HG03521 (cell line): ENCODE results near the gene CALHM6.
A peak's percentile ranks its signal among the peaks of the same experiment; 100 is the strongest.
"Not testable (repeated sequence)": the region's sequence is repeated elsewhere in the genome, so short reads cannot be mapped to it uniquely, and the experiment has no call there.

Experiments
- ATAC-seq: cut with Tn5 transposase; IDR thresholded peaks from one replicate; pipeline ENCODE4 v1.9.1; 2021; ENCODE audit warnings: mild to moderate bottlenecking, moderate library complexity; ENCODE audit not compliant: unreplicated experiment

Gene CALHM6

DNA sequence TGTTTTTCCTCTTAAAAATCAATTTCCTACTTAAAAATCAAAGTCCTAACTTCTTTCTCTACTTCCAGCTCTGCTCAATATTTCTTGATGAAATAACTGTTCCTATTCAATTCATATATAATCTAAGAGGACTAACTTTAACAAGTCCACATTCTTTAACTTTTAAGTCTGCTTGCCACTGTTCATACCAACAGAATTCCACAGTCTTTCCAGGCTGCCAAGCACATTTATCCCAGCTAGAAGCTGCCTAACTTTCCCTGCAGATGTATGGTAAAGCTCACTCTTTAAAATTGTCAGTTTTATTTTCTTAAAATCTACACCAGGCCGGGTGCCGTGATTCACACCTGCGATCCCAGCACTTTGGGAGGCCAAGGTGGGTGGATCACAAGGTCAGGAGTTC is 11.5 kb downstream of the CALHM6 start:
- ATAC-seq = no peak

DNA sequence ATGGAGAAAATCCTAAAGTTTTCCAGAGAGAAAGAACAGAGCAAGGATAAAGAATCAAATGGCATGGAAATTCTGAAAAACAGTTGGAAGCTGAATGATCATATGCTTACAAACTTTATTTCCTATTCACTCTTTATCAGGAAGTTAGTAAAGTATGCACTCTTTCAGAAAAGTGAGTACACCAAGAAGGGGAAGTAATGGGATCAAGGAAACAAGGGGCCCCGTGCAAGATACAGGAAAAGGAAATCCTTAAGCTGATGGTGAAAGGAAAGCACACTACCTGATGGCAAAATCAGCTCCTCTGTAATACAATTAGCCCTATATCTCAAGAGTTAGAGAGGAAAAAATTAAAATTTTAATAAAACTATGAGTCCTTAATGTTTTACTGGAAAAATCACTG is 14.0 kb downstream of the CALHM6 start:
- ATAC-seq = no peak

DNA sequence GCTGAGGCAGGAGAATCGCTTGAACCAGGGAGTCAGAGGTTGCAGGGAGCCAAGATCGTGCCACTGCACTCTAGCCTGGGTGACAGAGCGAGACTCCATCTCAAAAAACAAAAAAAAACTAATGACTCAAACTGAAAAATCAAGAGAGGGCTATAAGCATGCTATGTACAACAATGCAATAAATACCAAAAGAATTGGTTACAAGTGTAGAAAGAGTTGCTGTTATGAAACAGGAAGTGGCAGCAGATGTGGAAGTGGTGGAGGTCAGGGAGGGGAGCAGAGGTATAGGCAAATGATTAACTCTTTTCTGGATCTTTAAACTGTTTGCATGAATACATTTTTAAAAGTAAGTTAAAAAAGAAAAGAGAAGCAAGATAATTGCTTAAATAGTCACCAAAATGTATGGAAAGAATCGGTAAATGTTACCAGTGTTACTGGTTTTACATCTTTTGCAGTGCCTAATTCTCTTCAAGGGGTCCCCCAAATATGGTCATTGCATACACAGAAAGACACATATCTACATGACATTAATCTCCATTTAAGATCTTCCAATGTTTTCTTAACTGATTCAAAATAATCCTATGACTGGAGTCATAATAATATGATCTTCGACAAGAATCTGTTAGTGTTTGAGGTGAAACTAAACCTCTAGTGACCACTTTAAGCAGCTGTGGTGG is 15.0 kb downstream of the CALHM6 start:
- ATAC-seq = peak; percentile 100

DNA sequence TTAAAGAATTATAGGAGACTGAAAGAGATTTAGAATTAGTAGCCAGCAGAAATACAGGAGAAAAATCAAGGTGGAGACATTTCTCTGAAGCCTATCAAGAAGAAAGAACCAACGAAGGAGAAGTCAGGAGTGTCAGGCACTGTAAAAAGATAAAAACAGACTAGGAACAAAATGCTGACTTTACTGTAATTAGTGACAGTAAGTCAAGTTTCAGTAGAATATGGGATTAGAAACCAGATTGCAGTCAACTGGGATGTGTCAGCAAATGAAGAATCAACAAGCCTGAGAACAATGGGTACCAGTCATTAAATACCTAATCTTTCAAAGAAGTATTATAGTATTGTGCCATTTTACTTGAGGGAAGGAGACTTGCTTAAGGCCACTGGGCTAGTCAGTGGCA is 21.6 kb downstream of the CALHM6 start:
- no peak for ATAC-seq

DNA sequence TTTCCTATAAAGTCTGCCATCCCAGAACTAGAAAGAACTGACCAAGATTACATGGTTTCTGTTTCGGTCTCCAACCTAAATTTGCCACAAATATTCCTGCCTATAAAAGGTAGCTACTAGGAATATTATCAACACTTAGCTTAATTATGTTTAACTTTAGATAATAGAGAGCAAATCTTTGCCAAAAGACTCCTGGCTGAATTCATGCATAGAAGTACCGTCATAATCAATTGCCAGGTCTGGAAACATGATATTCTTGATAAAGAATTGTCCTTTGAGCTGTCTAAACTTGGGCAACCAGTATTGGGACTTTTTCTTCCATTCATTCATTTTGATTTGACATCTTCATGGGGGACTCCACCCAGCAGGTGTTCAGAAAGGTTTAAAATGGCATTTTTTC is 22.4 kb downstream of the CALHM6 start:
- ATAC-seq = no peak

DNA sequence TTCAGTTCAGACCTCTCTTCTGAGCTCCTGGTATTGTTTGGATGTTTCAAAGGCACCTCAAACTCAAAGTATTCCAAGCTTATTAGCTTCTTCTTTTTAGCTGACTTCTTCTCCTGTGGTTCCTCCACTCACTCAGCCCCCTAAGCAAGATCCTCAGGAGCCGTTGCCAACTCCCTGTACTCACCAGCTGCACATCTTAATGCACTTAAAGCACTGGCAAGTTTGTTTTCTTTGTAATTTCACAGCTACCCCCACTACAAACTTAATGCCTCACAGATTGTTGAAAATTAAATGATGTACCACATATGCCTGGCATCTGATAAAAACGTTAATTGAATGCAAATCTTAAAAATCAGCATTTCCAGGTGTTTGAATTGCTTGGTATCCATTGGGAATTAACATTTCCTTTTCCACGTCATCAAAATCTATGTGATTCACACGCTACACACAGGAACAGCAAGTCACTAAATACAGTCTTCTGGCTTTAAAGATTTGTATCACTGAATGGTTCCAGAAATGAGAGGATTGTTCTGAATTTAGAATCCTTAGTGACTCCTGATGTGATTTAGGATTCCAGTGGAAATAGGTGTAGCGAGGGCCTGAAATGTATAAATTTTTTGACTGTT is 24.5 kb downstream of the CALHM6 start:
- ATAC-seq = no peak

DNA sequence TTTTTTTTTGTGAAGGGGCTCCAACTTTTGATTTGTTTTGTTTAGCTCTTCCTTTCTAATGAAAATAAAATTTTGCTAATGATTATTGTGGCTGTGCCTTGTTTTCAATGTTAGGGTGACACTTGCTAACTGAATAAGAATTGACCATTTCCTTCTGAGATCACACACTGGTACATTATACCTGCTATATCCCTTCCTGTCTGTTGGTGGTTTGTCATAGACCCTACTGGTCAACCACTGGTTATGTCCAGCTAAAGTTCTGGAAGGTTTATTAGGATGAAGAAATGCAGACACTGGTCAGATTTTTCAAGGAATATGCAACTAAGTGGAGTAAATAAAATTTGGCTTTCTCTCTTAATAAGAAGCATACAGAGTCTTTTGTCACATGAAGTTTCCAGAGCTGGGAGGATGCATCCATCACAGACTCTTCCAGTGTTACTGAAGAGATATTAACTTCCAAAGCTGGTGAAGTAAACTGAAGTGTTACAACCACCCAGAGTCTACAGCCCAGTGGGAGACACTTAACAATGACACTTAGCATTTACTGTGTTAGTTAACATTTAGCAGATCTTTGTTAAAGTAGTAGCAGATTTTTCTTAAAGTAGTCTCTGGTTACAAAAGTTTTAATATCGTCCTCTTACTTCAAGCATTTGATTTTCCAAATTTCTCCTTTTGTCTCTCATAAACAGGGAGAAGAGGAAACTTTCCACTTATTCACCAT is 30.6 kb downstream of the CALHM6 start:
- ATAC-seq = no peak

DNA sequence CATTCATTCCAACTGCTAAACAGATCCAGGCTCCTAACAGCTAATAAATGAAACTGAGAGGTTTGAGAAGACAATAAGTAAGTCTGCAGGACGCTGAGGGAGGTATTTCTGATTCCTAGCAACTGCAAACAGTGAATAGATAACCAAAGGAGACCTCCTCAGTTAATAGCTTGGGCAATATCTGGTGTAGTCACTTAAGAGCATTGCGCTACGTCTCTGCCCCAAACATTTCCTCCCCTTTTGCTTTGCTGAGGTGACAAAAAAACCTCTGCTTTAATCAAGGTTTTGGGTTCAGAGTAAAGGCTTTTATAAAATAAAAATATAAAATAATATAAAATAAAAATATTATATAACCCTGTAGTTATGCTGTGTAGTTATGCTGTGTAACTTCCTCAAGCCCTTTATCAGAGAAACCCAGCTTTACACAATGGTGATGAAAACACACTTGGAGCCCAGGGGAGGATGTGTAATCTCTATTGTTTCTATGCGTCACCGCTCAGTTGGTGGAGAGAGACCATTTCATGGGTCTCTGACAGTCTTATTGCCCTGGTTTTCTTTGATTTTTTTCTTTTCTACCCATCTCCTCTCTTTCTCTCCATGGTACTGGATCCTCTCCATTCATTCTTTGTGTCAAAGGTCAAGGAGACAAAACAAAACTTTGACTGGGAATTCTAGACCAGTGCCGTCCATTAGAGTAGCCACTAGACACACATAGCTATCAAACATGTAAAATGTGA is 31.3 kb downstream of the CALHM6 start:
- no peak for ATAC-seq

DNA sequence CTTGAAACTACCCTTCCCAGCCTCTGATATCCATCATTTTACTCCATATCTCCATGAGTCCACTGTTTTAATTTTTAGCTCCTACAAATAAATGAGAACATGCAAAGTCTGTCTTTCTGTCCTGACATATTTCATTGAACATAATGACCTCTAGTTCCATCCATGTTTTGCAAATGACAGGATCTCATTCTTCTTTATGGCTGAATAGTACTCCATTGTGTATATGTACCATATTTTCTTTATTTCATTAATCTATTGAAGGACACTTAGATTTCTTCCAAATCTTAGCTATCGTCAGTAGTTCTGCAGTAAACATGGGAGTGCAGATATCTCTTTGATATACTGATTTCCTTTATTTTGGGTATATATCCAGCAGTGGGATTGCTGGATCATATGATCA is 34.0 kb downstream of the CALHM6 start:
- not testable (repeated sequence) for ATAC-seq

DNA sequence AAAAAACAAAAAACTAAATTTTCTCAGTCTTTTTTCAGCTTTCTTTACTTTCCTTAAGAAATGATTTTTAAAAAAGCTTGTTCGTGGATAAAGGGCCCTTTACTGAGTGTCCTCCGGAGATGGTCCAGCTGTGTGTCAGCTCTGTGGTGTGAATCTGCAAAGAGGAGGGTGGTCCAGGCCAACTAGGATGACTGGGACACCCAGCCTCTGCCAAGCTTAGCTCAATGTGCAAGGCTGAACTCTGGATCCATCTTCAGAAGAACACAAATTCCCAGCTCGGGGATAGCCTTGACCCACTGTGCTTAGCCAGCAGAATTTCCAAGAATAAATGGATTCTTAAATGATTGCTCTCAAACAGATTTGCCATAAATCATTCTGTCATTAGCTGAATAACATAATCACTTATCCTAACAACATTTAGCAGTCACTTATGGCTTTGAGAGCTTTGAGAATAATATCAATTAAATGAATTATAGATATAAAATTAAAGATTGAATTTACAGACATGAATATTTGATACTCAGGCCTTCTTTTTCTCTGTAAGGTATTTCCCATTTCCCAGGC is 36.0 kb downstream of the CALHM6 start:
- ATAC-seq = no peak

DNA sequence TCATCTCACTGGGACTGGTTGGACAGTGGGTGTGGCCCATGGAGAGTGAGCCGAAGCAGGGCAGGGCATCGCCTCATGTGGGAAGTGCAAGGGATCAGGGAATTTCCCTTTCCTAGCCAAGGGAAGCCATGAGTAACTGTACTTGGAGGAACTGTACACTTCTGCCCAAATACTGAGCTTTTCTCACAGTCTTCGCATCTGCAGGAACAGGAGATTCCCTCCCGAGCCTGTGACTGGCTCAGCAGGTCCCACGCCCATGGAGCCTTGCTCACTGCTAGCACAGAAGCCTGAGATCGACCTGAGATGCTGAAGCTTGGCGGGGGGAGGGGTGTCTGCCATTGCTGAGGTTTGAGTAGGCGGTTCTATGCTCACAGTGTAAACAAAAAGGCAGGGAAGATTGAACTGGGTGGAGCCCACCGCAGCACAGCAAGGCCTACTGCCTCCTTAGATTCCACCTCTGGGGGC is 39.8 kb downstream of the CALHM6 start:
- ATAC-seq = no peak

DNA sequence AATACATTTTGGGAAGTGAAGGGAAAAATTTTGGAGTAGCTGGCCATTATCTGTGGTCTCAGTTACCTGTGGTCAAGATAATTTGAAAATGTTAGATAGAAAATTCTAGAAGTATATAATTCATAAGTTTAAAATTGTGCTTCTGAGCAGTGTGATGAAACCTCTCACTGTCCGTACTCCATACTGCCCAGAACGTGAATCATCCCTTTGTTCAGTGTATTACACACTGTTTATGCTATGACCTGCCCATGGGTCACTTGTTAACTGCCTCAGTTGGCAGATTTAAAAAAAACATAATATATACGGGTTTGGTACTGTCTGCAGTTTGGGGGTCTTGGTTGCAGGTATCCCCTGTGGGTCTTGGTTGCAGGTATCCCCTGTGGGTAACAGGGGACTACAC is 46.1 kb downstream of the CALHM6 start:
- ATAC-seq = no peak

DNA sequence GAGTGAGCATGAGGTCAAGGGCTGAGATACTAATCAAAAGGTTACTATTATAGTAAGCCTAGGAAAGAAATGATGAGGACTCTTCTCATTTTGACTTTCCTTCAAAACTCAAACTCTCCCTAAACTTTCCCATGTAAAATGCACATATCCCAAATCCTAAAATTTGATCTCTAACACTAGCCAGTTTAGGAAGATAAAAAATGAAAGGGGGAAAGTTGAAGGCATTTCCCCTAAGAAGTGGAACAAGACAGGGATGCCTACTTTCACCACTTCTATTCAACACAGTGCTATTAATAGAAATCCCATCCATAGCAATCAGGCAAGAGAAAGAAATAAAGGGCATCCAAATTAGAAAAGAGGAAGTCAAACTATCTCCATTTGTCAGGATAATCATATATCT is 47.4 kb downstream of the CALHM6 start:
- no peak for ATAC-seq

DNA sequence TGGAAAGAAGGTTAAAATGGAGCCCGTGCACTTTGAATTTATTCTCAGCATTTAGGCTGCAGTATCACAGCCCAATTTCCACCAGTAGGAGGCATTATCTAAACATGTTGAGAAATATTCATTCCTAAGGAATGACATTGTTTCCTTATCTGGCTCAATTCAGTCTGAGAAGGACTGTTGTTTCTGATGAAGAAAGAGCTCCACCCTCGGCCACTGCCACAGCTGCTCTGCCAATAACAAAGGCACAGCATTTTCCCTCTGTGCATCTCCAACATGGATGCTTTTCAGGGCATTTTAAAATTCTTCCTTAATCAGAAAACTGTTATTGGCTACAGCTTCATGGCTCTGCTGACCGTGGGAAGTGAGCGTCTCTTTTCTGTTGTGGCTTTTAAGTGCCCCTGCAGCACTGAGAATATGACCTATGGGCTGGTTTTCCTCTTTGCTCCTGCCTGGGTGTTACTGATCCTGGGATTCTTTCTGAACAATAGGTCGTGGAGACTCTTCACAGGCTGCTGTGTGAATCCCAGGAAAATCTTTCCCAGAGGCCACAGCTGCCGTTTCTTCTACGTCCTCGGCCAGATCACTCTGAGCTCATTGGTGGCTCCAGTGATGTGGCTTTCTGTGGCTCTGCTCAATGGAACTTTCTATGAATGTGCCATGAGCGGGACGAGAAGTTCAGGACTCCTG is 50.4 kb downstream of the CALHM6 start, which contains the start of gene CALHM5:
CALHM5 (plus strand) TSS at position 216 of the 687 bp plus-strand sequence; CDS start at position 274, 58 bp downstream.
- ATAC-seq = no peak

DNA sequence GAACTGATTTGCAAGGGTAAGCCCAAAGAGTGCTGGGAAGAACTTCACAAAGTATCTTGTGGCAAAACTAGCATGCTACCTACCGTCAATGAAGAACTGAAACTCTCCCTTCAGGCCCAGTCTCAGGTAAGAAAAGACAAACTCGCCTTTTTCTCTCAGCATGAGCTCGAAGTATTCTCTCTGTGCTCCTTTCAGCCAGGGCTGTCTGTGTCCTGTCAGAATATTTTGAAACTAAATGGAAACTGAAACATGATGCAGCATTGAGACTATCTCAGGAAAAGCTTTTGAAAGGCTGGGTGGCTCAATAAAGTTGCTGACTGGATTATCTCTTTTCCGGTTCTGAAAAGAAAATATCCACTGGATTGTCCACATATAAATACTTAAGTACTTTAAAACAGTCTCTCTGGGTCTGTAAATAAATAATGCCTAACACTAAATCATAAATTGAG is 51.0 kb downstream of the CALHM6 start:
- ATAC-seq = peak; percentile 61

DNA sequence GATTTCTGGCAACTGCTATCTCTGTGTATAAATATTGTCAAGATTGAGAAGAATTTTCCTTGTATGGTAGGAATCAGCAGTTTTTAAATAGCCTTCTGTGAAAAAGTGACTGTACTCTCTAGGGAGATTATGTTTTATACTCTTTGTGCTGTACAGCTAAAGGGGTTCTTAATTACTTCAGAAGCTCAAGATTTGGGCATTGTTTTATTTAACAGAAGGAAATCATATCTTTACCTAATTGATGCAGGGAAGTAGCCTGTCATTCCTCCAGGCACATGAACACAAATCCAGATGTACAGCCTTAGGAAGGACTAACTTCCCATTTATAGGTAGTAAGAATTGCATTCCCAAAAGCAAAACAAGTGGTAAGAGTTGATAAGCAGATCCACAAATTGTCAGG is 51.6 kb downstream of the CALHM6 start:
- no peak for ATAC-seq
